Astrocyte (in vitro differentiated cells and primary cell): ENCODE data around the gene GBGT1.
"Not testable (repeated sequence)": the region's sequence is repeated elsewhere in the genome, so short reads cannot be mapped to it uniquely, and the experiment has no call there.

Experiments used
- CTCF ChIP-seq: IDR thresholded peaks from 2 replicates; pipeline ENCODE4 v1.5.1; 2011; ENCODE audit warnings: low read depth, mild to moderate bottlenecking, inconsistent platforms, low read length, moderate library complexity; ENCODE audit not compliant: insufficient read depth
- EZH2 ChIP-seq: IDR thresholded peaks from 2 replicates; pipeline ENCODE4 v1.6.1; 2012; ENCODE audit warnings: mild to moderate bottlenecking, low read length, inconsistent platforms; ENCODE audit not compliant: insufficient read depth

- not testable (repeated sequence) for TF ChIP-seq CTCF, EZH2
Measured at GRCh38 chr9:133209327-133210201, 45.9 kb upstream of the GBGT1 start.
